Measurements from ENCODE around the gene PEAK1.

DNA sequence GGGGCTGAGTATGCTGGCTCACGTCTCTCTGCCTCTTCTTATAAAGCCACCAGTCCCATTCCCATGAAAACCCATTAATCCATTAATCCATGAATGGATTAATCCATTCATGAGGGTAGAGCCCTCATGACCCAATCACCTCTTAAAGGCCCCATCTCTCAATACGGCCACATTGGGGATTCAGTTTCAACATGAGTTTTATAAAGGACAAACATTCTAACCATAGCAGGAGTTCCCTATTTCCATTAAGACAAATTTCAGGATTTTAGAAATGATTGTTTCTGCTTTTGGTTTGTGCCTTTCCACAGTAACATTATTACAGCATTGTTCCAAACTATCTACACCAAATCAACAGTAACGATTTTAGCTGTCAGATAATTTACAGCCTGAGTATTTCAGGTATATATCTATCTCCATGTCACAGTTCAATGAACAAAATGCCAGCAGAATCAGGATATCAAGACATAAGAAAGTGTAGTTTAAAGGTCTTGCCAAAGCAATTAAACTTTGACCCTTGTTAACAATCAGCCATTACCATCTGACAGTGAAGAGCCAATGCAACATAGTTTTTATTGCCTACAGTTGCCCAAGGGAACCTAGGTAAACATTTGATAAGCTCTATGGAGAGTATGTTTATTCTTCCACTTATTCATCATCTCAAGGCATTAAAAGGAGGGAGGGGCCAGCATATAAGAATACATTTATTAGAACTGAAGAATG lies 352.8 kb downstream of the PEAK1 start:
- TF ChIP-seq, protein P1, sequence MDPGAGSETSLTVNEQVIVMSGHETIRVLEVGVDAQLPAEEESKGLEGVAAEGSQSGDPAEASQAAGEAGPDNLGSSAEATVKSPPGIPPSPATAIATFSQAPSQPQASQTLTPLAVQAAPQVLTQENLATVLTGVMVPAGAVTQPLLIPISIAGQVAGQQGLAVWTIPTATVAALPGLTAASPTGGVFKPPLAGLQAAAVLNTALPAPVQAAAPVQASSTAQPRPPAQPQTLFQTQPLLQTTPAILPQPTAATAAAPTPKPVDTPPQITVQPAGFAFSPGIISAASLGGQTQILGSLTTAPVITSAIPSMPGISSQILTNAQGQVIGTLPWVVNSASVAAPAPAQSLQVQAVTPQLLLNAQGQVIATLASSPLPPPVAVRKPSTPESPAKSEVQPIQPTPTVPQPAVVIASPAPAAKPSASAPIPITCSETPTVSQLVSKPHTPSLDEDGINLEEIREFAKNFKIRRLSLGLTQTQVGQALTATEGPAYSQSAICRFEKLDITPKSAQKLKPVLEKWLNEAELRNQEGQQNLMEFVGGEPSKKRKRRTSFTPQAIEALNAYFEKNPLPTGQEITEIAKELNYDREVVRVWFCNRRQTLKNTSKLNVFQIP (CRISPR knock-in tag; IDR thresholded peaks at IDR 0.05; ENCODE audit: borderline replicate concordance, low read depth): no peak
- TF ChIP-seq, protein P2, sequence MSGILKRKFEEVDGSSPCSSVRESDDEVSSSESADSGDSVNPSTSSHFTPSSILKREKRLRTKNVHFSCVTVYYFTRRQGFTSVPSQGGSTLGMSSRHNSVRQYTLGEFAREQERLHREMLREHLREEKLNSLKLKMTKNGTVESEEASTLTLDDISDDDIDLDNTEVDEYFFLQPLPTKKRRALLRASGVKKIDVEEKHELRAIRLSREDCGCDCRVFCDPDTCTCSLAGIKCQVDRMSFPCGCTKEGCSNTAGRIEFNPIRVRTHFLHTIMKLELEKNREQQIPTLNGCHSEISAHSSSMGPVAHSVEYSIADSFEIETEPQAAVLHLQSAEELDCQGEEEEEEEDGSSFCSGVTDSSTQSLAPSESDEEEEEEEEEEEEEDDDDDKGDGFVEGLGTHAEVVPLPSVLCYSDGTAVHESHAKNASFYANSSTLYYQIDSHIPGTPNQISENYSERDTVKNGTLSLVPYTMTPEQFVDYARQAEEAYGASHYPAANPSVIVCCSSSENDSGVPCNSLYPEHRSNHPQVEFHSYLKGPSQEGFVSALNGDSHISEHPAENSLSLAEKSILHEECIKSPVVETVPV (CRISPR knock-in tag; IDR thresholded peaks at IDR 0.05): no peak
- TF ChIP-seq RARB (CRISPR knock-in tag; IDR thresholded peaks at IDR 0.05) (no peak), ZNF565 (CRISPR knock-in tag; conservative IDR thresholded peaks at IDR 0.05; ENCODE audit: low read depth) (no peak), BACH2 (CRISPR knock-in tag; IDR thresholded peaks at IDR 0.05; ENCODE audit: borderline replicate concordance) (no peak), TCF4 (CRISPR knock-in tag; IDR thresholded peaks at IDR 0.05; ENCODE audit: borderline replicate concordance) (no peak), ZNF8 (CRISPR knock-in tag; IDR thresholded peaks at IDR 0.05) (no peak)
- TF ChIP-seq, protein P3, sequence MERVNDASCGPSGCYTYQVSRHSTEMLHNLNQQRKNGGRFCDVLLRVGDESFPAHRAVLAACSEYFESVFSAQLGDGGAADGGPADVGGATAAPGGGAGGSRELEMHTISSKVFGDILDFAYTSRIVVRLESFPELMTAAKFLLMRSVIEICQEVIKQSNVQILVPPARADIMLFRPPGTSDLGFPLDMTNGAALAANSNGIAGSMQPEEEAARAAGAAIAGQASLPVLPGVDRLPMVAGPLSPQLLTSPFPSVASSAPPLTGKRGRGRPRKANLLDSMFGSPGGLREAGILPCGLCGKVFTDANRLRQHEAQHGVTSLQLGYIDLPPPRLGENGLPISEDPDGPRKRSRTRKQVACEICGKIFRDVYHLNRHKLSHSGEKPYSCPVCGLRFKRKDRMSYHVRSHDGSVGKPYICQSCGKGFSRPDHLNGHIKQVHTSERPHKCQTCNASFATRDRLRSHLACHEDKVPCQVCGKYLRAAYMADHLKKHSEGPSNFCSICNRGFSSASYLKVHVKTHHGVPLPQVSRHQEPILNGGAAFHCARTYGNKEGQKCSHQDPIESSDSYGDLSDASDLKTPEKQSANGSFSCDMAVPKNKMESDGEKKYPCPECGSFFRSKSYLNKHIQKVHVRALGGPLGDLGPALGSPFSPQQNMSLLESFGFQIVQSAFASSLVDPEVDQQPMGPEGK (CRISPR knock-in tag; IDR thresholded peaks at IDR 0.05; ENCODE audit: borderline replicate concordance): no peak

All from SK-N-SH treated with all-trans-retinoic acid at 6 μM for 48 hours (cell line).